ENCODE measurements around the gene EHD1. TPM values are rescaled to one million over a fixed set of nuclear protein-coding genes. Genes with fewer than 3 reads are reported as not detected.
A peak's percentile ranks its signal among the peaks of the same experiment; 100 is the strongest.

EHD1 gene
- total RNA-seq, 1 donor from 2014 or later = 28.2 TPM

- no peak overlapping the region for H3K9ac ChIP-seq (ENCODE audit: low read depth in 1 of 3, low read length in 3 of 3)
- no peak overlapping the region for H3K27ac ChIP-seq (ENCODE audit: low read depth, low read length)
- no peaks in the 10 kb centered on the region for H3K27me3 ChIP-seq (ENCODE audit: control insufficient read depth in 3 of 3, insufficient read depth in 3 of 3, low read length in 3 of 3)
- H3K4me1 ChIP-seq (ENCODE audit: control insufficient read depth in 3 of 3, insufficient read depth in 3 of 3, low read length in 3 of 3) = no peaks in the 10 kb centered on the region
- no peak overlapping the region for H3K4me3 ChIP-seq (ENCODE audit: low read length in 3 of 3)
- H3K36me3 ChIP-seq (ENCODE audit: control insufficient read depth in 3 of 3, insufficient read depth in 3 of 3, low read length in 3 of 3) = peaks cover 51 to 61% (median 60%) of the 10 kb centered on the region in 3 donors
- H3K9me3 ChIP-seq (ENCODE audit: control insufficient read depth in 3 of 3, low read length in 3 of 3) = no peaks in the 10 kb centered on the region
These were observed 21.9 kb upstream of the EHD1 start for GRCh38 chr11:64900263-64900678.

DNA sequence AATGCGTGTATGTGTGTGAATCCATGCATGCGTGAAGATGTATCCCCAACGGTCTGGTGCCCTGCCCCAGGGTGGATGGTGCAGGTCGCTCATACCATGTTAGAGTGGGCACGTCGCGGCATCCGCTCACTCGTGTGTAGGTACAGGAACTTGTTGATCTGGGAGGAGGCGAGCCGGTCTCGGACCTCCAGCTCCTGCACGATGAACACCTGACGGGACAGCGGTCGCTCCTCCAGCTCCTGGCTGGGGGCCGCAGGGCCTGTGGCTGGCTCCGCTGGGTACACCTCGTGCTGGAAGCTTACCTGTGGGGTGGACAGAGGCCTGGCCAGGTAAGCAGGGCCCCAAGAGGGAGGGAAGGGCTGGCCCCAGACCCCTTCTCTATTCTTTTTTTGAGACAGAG is 20.1 kb upstream of the EHD1 start:
- H3K9ac ChIP-seq (ENCODE audit: low read depth in 1 of 3, low read length in 3 of 3) = no peak overlapping the region
- H3K9me3 ChIP-seq (ENCODE audit: control insufficient read depth in 3 of 3, low read length in 3 of 3) = no peaks in the 10 kb centered on the region
- no peak overlapping the region for H3K27ac ChIP-seq (ENCODE audit: low read depth, low read length)
- peaks cover 52 to 62% (median 54%) of the 10 kb centered on the region in 3 donors for H3K36me3 ChIP-seq (ENCODE audit: control insufficient read depth in 3 of 3, insufficient read depth in 3 of 3, low read length in 3 of 3)
- H3K27me3 ChIP-seq (ENCODE audit: control insufficient read depth in 3 of 3, insufficient read depth in 3 of 3, low read length in 3 of 3) = no peaks in the 10 kb centered on the region
- no peak overlapping the region for H3K4me3 ChIP-seq (ENCODE audit: low read length in 3 of 3)
- peaks cover 5 to 9% (median 9%) of the 10 kb centered on the region in 3 donors for H3K4me1 ChIP-seq (ENCODE audit: control insufficient read depth in 3 of 3, insufficient read depth in 3 of 3, low read length in 3 of 3)

- H3K27ac ChIP-seq (ENCODE audit: low read depth, low read length) = no peak overlapping the region
- no peak overlapping the region for H3K9ac ChIP-seq (ENCODE audit: low read depth in 1 of 3, low read length in 3 of 3)
- H3K36me3 ChIP-seq (ENCODE audit: control insufficient read depth in 3 of 3, insufficient read depth in 3 of 3, low read length in 3 of 3) = peaks cover 50 to 58% (median 53%) of the 10 kb centered on the region in 3 donors
- H3K9me3 ChIP-seq (ENCODE audit: control insufficient read depth in 3 of 3, low read length in 3 of 3) = no peaks in the 10 kb centered on the region
- peaks cover 5 to 9% (median 9%) of the 10 kb centered on the region in 3 donors for H3K4me1 ChIP-seq (ENCODE audit: control insufficient read depth in 3 of 3, insufficient read depth in 3 of 3, low read length in 3 of 3)
- no peaks in the 10 kb centered on the region for H3K27me3 ChIP-seq (ENCODE audit: control insufficient read depth in 3 of 3, insufficient read depth in 3 of 3, low read length in 3 of 3)
- no peak overlapping the region for H3K4me3 ChIP-seq (ENCODE audit: low read length in 3 of 3)
These were observed 19.6 kb upstream of the EHD1 start for GRCh38 chr11:64898076-64898445.

DNA sequence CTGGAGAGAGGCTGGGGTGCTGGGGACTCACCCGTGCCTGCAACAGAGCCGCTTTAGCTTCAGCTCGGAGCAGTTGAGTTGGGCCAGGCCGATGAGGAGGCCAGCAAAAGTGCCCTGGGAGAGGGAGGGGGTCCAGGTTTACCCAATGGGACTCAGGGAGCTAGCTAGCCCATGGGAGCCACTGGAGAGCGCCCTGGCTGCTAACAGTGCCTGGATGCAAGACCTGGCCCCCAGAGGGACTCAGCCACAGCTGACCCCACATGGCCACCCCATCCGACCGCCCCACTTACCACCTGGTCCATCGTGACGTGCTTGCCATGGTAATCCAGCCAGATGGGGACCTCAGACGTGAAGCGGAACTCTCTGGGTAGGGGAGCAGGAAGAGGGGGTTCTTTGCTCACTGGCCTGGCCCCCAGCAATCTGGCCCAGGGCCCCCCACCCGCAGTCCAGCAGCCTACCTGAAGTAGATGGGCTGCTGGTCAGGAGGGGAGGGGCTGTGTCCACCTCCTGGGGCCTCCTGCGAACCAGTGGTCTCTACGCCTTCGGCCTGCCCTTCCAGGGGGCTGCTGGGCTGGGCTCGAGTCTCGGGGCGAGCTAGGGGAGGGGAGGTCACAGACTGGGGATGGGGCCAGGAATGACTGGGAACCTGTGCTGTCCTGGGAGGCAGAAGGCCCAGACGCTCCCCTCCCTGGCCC is 19.1 kb upstream of the EHD1 start:
- no peaks in the 10 kb centered on the region for H3K9me3 ChIP-seq (ENCODE audit: control insufficient read depth in 3 of 3, low read length in 3 of 3)
- peaks cover 5 to 10% (median 9%) of the 10 kb centered on the region in 3 donors for H3K4me1 ChIP-seq (ENCODE audit: control insufficient read depth in 3 of 3, insufficient read depth in 3 of 3, low read length in 3 of 3)
- H3K9ac ChIP-seq (ENCODE audit: low read depth in 1 of 3, low read length in 3 of 3) = no peak overlapping the region
- H3K27me3 ChIP-seq (ENCODE audit: control insufficient read depth in 3 of 3, insufficient read depth in 3 of 3, low read length in 3 of 3) = no peaks in the 10 kb centered on the region
- no peak overlapping the region for H3K27ac ChIP-seq (ENCODE audit: low read depth, low read length)
- H3K4me3 ChIP-seq (ENCODE audit: low read length in 3 of 3) = no peak overlapping the region
- peaks cover 46 to 53% (median 48%) of the 10 kb centered on the region in 3 donors for H3K36me3 ChIP-seq (ENCODE audit: control insufficient read depth in 3 of 3, insufficient read depth in 3 of 3, low read length in 3 of 3)

GRCh38 chr11:64896448-64897022 is 18.1 kb upstream of the EHD1 start:
- Histone ChIP-seq H3K36me3 (ENCODE audit: control insufficient read depth in 3 of 3, insufficient read depth in 3 of 3, low read length in 3 of 3) (peaks cover 38 to 46% (median 39%) of the 10 kb centered on the region in 3 donors), H3K9me3 (ENCODE audit: control insufficient read depth in 3 of 3, low read length in 3 of 3) (no peaks in the 10 kb centered on the region), H3K4me3 (ENCODE audit: low read length in 3 of 3) (no peak overlapping the region), H3K27me3 (ENCODE audit: control insufficient read depth in 3 of 3, insufficient read depth in 3 of 3, low read length in 3 of 3) (no peaks in the 10 kb centered on the region), H3K9ac (ENCODE audit: low read depth in 1 of 3, low read length in 3 of 3) (no peak overlapping the region), H3K27ac (ENCODE audit: low read depth, low read length) (no peak overlapping the region), H3K4me1 (ENCODE audit: control insufficient read depth in 3 of 3, insufficient read depth in 3 of 3, low read length in 3 of 3) (peaks cover 5 to 13% (median 9%) of the 10 kb centered on the region in 3 donors)

GRCh38 chr11:64894812-64895452 is 16.5 kb upstream of the EHD1 start:
- no peaks in the 10 kb centered on the region for H3K9me3 ChIP-seq (ENCODE audit: control insufficient read depth in 3 of 3, low read length in 3 of 3)
- peaks cover 24 to 30% (median 26%) of the 10 kb centered on the region in 3 donors for H3K36me3 ChIP-seq (ENCODE audit: control insufficient read depth in 3 of 3, insufficient read depth in 3 of 3, low read length in 3 of 3)
- no peak overlapping the region for H3K4me3 ChIP-seq (ENCODE audit: low read length in 3 of 3)
- no peaks in the 10 kb centered on the region for H3K27me3 ChIP-seq (ENCODE audit: control insufficient read depth in 3 of 3, insufficient read depth in 3 of 3, low read length in 3 of 3)
- H3K4me1 ChIP-seq (ENCODE audit: control insufficient read depth in 3 of 3, insufficient read depth in 3 of 3, low read length in 3 of 3) = peaks cover 5 to 15% (median 9%) of the 10 kb centered on the region in 3 donors
- no peak overlapping the region for H3K9ac ChIP-seq (ENCODE audit: low read depth in 1 of 3, low read length in 3 of 3)
- no peak overlapping the region for H3K27ac ChIP-seq (ENCODE audit: low read depth, low read length)

- Histone ChIP-seq H3K9ac (ENCODE audit: low read depth in 1 of 3, low read length in 3 of 3) (peak overlapping the region in 1 of 3 donors; percentile 8), H3K4me1 (ENCODE audit: control insufficient read depth in 3 of 3, insufficient read depth in 3 of 3, low read length in 3 of 3) (peaks cover 5 to 15% (median 9%) of the 10 kb centered on the region in 3 donors), H3K36me3 (ENCODE audit: control insufficient read depth in 3 of 3, insufficient read depth in 3 of 3, low read length in 3 of 3) (peaks cover 22 to 27% (median 26%) of the 10 kb centered on the region in 3 donors), H3K9me3 (ENCODE audit: control insufficient read depth in 3 of 3, low read length in 3 of 3) (no peaks in the 10 kb centered on the region), H3K27me3 (ENCODE audit: control insufficient read depth in 3 of 3, insufficient read depth in 3 of 3, low read length in 3 of 3) (no peaks in the 10 kb centered on the region), H3K27ac (ENCODE audit: low read depth, low read length) (no peak overlapping the region), H3K4me3 (ENCODE audit: low read length in 3 of 3) (no peak overlapping the region)
These were observed 15.8 kb upstream of the EHD1 start for GRCh38 chr11:64894070-64894811.

- Histone ChIP-seq H3K4me3 (ENCODE audit: low read length in 3 of 3) (no peak overlapping the region), H3K9me3 (ENCODE audit: control insufficient read depth in 3 of 3, low read length in 3 of 3) (no peaks in the 10 kb centered on the region), H3K27me3 (ENCODE audit: control insufficient read depth in 3 of 3, insufficient read depth in 3 of 3, low read length in 3 of 3) (no peaks in the 10 kb centered on the region), H3K36me3 (ENCODE audit: control insufficient read depth in 3 of 3, insufficient read depth in 3 of 3, low read length in 3 of 3) (peaks cover 19 to 24% (median 22%) of the 10 kb centered on the region in 3 donors), H3K27ac (ENCODE audit: low read depth, low read length) (no peak overlapping the region), H3K9ac (ENCODE audit: low read depth in 1 of 3, low read length in 3 of 3) (peak overlapping the region in 2 of 3 donors; percentile 38 to 40), H3K4me1 (ENCODE audit: control insufficient read depth in 3 of 3, insufficient read depth in 3 of 3, low read length in 3 of 3) (peaks cover 5 to 15% (median 9%) of the 10 kb centered on the region in 3 donors)
These were observed 15.0 kb upstream of the EHD1 start for GRCh38 chr11:64893194-64894069.

GRCh38 chr11:64892838-64893193 is 14.4 kb upstream of the EHD1 start:
- no peaks in the 10 kb centered on the region for H3K9me3 ChIP-seq (ENCODE audit: control insufficient read depth in 3 of 3, low read length in 3 of 3)
- H3K27me3 ChIP-seq (ENCODE audit: control insufficient read depth in 3 of 3, insufficient read depth in 3 of 3, low read length in 3 of 3) = no peaks in the 10 kb centered on the region
- peak overlapping the region in 1 of 3 donors; percentile 40 for H3K9ac ChIP-seq (ENCODE audit: low read depth in 1 of 3, low read length in 3 of 3)
- H3K27ac ChIP-seq (ENCODE audit: low read depth, low read length) = no peak overlapping the region
- peaks cover 10 to 19% (median 14%) of the 10 kb centered on the region in 3 donors for H3K4me1 ChIP-seq (ENCODE audit: control insufficient read depth in 3 of 3, insufficient read depth in 3 of 3, low read length in 3 of 3)
- no peak overlapping the region for H3K4me3 ChIP-seq (ENCODE audit: low read length in 3 of 3)
- peaks cover 14 to 18% (median 16%) of the 10 kb centered on the region in 3 donors for H3K36me3 ChIP-seq (ENCODE audit: control insufficient read depth in 3 of 3, insufficient read depth in 3 of 3, low read length in 3 of 3)
